GM18526 (cell line): Measurements from ENCODE around the gene DMWD.

Experiments
- POLR2A ChIP-seq: IDR thresholded peaks from 3 replicates; pipeline ENCODE4 v1.6.1; 2011; ENCODE audit not compliant: insufficient read length; ENCODE audit errors: extremely low read depth

DMWD gene

DNA sequence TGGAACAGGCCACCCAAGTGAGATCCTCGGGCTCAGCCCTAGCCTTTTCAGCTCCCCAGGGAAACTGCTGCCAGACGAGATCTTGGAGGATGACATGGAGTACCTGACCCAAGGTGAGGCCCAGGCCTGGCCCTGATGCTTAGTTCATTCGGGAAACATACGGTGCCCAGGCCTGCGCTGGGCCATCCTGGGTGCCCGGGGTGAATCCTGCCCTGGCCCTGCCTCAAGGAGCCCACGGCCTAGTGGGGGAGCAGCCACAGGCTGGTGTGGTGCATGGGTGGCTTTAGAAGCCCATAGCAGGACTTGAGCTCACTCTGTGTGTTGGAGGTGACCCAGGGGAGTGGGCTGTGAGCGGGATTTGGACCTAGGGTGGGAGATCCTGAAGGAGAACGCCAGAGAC, 33.7 kb downstream of the DMWD start:
- TF ChIP-seq POLR2A = no peak

DNA sequence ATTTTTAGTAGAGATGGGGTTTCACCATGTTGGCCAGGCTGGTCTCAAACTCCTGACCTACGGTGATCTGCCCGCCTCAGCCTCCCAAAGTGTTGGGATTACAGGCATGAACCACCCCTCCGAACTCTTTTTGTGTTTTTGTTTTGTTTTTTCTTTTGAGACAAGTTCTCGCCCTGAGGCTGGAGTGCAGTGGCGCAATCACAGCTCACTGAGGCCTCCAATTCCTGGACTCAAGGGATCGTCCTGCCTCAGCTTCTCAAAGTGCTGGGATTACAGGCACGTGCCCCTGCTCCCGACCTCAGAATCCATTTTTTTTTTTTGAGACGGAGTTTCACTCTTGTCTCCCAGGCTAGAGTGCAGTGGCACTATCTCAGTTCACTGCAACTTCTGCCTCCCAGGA, 35.0 kb downstream of the DMWD start:
- TF ChIP-seq POLR2A = no peak

DNA sequence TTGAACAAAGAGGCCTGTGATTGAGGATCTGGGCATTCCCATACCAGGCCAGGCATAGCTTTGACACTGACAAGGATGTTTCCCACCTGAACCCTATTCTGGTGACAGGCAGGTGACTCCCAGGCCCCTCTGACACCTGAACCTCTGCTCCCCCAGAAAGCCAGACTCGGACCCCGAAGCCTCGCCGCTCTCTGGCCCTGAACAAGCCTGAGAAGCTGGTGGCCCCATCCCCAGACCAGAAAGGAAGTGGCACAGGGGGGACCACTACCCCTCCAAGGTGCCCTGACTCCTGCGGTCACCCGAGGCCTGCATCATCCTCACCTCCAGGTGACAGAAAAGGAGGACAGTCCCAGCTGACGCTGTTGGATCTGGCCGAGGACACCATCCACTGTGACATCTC, 38.3 kb downstream of the DMWD start:
- TF ChIP-seq POLR2A = no peak

DNA sequence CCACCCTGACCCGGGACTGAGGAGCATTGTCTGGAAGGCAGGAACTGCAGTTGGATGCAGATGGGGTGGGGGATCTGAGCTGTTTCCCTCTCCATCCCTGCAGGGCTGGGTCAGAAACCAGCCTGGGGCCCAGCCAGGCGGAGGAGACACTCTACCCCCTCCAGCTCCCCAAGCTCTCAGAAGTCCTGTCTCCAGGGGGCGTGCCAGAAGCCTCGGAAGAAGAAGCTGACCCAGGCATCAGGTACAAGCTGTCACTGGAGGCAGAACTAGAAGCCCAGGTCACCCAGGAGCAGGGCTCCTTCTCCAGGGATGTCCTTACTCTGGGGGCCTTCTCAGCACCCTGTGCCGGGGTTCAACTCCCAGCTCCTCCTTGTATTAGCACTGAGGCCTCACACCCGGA, 39.1 kb downstream of the DMWD start:
- TF ChIP-seq POLR2A = no peak

DNA sequence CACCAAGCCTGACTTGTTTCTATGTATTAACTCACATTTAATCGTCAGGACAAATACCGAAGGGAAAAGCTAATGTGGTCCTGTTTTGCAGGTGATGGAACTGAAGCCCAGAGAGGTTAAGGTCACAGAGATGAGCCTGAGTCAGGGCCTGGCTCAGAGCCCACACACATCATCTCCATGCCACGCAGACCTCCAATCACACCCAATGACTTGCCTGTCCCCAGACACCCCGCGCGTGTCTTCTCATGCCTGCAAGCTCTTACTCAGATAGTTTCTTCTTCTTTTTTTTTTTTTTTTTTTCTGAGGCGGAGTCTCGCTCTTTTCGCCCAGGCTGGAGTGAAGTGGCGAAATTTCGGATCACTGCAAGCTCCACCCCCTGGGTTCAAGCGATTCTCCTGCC, 40.0 kb downstream of the DMWD start:
- no peak for TF ChIP-seq POLR2A

DNA sequence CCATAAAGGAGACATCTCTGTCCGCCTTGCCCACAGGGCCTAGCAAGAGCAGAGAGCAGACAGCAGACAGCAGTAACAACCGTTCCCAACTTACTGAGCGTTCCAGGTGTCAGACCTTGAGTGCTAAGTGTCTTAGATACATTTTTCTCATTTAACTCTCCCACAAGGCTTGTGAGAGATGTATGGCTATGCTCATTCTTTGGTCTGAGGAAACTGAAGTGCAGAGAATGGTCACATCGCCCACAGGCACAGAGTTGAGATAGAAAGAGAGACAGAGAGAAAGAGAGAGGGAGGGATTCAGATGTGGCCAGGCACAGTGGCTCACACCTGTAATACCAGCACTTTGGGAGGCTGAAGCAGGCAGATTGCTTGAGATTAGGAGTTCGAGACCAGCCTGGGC, 45.1 kb downstream of the DMWD start:
- no peak for TF ChIP-seq POLR2A

DNA sequence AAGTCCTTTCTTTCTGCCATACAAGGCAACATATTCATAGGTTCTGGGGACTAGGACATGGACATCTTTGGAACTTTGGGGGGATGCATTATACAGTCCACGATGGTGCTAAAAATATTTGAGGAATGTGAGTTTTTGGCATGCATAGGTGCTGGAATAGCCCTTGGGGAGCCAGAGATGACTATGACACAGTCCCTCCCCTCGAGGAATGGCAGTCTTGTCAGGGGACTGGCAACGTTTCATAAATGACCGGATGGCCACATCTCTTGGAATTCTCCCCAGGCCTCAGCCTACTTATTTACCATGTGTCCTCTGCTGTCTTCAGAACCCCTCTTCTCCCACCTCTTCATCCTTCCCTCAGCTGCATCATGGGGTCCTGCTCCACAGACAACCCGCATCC, 45.8 kb downstream of the DMWD start:
- TF ChIP-seq POLR2A = no peak

DNA sequence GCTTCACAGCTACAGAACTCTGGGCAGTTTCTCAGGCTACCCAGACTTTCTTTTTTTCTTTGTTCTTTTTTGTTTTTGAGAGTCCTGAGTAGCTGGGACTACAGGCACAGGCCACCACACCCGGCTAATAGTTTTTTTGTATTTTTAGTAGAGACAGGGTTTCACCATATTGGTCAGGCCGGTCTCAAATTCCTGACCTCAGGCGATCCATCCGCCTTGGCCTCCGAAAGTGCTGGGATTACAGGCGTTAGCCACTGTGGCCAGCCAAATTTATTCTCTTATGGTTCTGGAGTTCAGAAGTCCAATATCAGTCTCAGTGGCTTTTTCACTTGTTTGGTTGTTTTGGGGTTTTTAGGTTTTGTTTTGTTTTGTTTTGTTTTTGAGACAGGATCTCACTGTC, 47.0 kb downstream of the DMWD start:
- TF ChIP-seq POLR2A = no peak

DNA sequence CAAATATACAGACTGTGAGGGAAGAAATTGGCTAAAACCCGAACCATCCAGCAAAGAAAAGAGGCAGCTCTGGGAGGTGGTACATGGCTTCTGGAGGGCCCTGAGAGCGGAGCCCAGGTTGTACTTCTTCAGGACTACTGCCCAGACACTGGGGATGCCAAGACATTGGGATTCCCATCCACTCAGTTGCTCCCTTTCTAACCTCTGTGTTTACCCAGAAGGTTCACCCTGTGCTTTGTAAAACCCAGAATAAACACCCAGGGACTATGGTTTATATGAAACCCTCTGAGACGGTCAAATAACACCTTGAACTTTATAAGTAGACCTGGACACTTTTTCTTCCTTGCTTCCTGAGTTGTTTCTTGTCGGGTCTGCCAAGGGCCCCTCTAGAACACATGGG, 49.7 kb downstream of the DMWD start:
- TF ChIP-seq POLR2A = no peak

DNA sequence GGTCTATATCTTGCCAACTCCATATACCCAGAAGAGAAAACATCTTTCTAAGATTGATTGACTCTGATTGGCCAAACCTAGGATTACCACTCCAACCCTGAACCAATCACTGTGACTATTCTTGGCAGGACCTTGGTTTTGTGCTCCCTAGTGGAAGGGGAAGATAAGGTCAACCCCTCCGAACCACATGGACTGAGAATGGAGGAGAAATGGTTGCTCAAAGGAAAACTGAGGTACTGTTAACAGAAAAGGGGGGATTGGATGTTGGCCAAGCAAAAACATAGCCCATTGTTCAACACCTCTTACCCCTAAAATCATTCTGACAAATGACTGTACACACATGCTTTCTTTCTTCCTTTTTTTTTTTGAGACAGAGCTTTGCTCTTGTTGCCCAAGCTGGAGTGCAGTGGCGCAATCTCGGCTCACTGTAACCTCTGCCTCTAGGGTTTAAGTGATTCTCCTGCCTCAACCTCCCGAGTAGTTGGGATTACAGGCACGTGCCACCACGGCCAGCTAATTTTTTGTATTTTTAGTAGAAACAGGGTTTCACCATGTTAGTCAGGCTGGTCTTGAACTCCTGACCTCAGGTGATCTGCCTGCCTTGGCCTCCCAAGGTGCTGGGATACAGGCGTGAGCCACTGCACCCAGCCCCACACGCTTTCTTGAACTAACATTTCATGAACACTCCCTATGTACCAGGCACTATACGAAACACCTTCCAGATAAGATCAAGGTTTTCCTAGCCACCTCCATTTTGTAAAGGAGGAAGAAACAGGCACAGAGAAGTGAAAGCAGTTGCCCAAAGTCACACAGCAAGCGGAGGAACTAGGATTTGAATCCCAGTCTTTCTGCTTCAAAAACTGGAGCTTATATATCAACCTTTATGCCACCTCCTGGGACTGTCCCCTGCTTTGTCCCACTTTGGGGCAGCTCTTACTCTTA, 52.9 kb downstream of the DMWD start:
- TF ChIP-seq POLR2A = no peak

DNA sequence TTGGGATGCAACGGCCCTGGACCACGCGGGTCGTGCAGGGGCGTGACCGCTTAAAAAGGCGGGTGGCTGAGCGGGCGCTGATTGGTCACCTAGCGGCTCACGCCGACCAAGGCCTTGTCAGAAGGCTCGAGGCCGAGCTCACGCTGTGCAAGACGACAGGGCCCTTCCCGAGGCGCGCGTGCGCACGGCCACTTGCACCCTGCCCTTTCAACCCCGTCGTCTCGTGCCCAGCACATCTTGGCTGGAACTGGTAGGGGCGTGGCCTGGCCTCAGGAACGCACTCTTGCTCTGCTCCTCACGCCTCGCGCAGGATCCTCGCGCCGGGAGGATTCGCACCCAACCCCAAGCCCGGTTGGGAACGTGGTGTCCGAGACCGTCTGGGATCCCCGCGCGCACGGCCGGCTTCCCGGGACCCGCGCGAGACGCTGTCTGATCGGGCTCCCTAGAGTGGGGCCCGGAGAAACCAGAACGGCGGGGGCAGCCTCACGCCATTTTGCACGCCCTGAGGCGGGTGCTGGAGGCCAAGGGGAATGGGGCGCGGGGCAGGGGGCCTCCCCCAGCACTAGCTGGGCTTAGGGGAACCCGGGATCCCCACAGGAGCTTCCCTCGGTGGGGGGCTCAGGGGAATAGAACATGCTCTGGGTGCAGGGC, 59.4 kb downstream of the DMWD start, which contains the start of gene MEIOSIN:
Gene MEIOSIN (plus strand): TSS at position 280 of the 651 bp plus-strand sequence. CDS start 1,938 bp downstream, outside the sequence.
- no peak for TF ChIP-seq POLR2A
